Measurements from ENCODE around the gene RANBP1. TPM values are rescaled to one million over a fixed set of nuclear protein-coding genes. Genes with fewer than 3 reads are reported as not detected.

RANBP1 gene
- total and polyA plus RNA-seq, 2 of the 8 experiments (the other 6 are each of a cell fraction or from before 2014, with no cell fraction given), result 343 to 484 TPM

DNA sequence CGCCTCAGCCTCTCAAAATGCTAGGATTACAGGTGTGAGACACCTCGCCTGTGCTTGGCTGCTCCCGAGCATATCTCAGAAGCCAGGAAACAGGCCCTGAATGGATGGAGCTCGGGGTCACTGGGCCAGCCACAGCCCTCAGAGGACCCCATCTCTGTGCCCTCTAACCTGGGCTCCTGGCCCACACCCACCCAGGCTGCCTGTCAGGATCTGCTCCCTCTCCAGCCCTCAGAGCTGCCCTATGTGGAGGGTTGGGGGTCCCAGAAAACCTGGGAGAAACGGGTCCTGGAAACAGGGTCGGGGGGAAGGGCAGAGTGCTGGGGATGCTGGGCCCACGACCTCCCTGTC lies 40.1 kb downstream of the RANBP1 start:
- Histone ChIP-seq H2AK5ac (ENCODE audit: low read depth, low read length) (no peak overlapping the region), H3K4me3 (ENCODE audit: extremely low read depth in 1 of 4, insufficient read depth in 2 of 4, low read depth in 3 of 4, low read length in 4 of 4) (no peak overlapping the region), H3K56ac (replicated peaks; ENCODE audit: insufficient read length, low read depth, low read length) (no peak overlapping the region), H4K91ac (replicated peaks; ENCODE audit: insufficient read length, low read length) (peak overlapping the region; percentile 40), H4K8ac (ENCODE audit: extremely low read depth, insufficient read depth, low read length) (no peak overlapping the region), H3K27me3 (replicated peaks in 1 of 4; ENCODE audit: control insufficient read depth in 3 of 4, extremely low read depth in 1 of 4, insufficient read depth in 3 of 4, low read length in 3 of 4) (no peaks in the 10 kb centered on the region), H4K20me1 (replicated peaks in 1 of 2; ENCODE audit: control insufficient read depth in 1 of 2, insufficient read depth in 2 of 2, low read length in 2 of 2) (no peaks in the 10 kb centered on the region), H3K14ac (ENCODE audit: insufficient read length) (no peak overlapping the region), H3K23me2 (ENCODE audit: low read depth, low read length) (no peaks in the 10 kb centered on the region), H2AFZ (ENCODE audit: low read length) (no peak overlapping the region), H2BK120ac (replicated peaks; ENCODE audit: low read depth, low read length) (no peak overlapping the region), H3K9me3 (ENCODE audit: insufficient read depth in 2 of 2, low read depth in 1 of 2, low read length in 1 of 2) (no peaks in the 10 kb centered on the region), H4K5ac (ENCODE audit: insufficient read length, low read depth, low read length) (no peak overlapping the region), H3K4me2 (ENCODE audit: insufficient read depth in 1 of 2, low read depth in 2 of 2, low read length in 2 of 2) (no peak overlapping the region), H3K4me1 (replicated peaks in 1 of 4; ENCODE audit: control insufficient read depth in 3 of 4, insufficient read depth in 4 of 4, low read length in 3 of 4) (peaks cover 0 to 7% (median 4%) of the 10 kb centered on the region in 4 experiments; a peak in 4 of 7 replicates), H2BK12ac (ENCODE audit: low read depth, low read length) (no peak overlapping the region), H3K36me3 (ENCODE audit: control insufficient read depth in 2 of 4, insufficient read depth in 4 of 4, low read length in 3 of 4) (no peaks in the 10 kb centered on the region), H3K9ac (replicated peaks in 1 of 4; ENCODE audit: extremely low read depth in 1 of 4, low read depth in 3 of 4, low read length in 3 of 4) (no peak overlapping the region), H3K18ac (ENCODE audit: extremely low read depth, low read length) (no peak overlapping the region), H2BK15ac (ENCODE audit: low read length) (no peak overlapping the region), H2BK5ac (ENCODE audit: low read depth, low read length) (no peak overlapping the region), H3K23ac (ENCODE audit: insufficient read length) (no peak overlapping the region), H3K79me1 (ENCODE audit: low read depth, low read length) (no peaks in the 10 kb centered on the region), H3K4ac (replicated peaks; ENCODE audit: insufficient read length, low read depth, low read length) (no peak overlapping the region), H3K27ac (ENCODE audit: low read depth, low read length) (no peak overlapping the region), H3K79me2 (ENCODE audit: control insufficient read depth in 1 of 2, insufficient read depth in 2 of 2, low read length in 2 of 2) (no peaks in the 10 kb centered on the region), H2BK20ac (ENCODE audit: low read length) (no peak overlapping the region)
- WGBS, 2 experiments (ENCODE audit: extremely low coverage in 1 of 2, insufficient coverage in 1 of 2, insufficient read length in 1 of 2, insufficient replicate concordance in 2 of 2, low coverage in 1 of 2, low lambda C conversion rate in 2 of 2, missing lambda C conversion rate in 1 of 2), result 79% methylated on average over 7 of the region's 7 CpGs; no CpG with 5 or more reads in 1 of the 2 experiments
- FAIRE-seq, result no peak
- ChIA-PET POLR2A (ENCODE audit: partially characterized antibody) (no interaction called here), CTCF (ENCODE audit: partially characterized antibody) (interaction anchor here (1.0 to 7.7 kb wide), 9 partner anchors 12 to 132 kb away, joined by 3 to 98 read pairs (median 11); no protein-coding TSS in a partner anchor)
- DNase-seq (ENCODE audit: low read depth in 1 of 2, low spot score in 2 of 2), result no peak
- no peak for TF ChIP-seq POLR2A (IDR thresholded peaks at IDR 0.05; ENCODE audit: control extremely low read depth in 1 of 2, low read depth in 2 of 2, low read length in 2 of 2)
- no peak for TF ChIP-seq KDM5A (IDR thresholded peaks at IDR 0.05; ENCODE audit: low read length)
- no peak for TF ChIP-seq CREB1 (IDR thresholded peaks at IDR 0.05)
- TF ChIP-seq MAFK (IDR thresholded peaks at IDR 0.05; ENCODE audit: low read depth, low read length), result no peak
- no peak for TF ChIP-seq JUND (IDR thresholded peaks at IDR 0.05; ENCODE audit: low read length)
- no peak for TF ChIP-seq FOSL1 (IDR thresholded peaks at IDR 0.05; ENCODE audit: insufficient read depth, low read depth, low read length)
- TF ChIP-seq, protein P1, sequence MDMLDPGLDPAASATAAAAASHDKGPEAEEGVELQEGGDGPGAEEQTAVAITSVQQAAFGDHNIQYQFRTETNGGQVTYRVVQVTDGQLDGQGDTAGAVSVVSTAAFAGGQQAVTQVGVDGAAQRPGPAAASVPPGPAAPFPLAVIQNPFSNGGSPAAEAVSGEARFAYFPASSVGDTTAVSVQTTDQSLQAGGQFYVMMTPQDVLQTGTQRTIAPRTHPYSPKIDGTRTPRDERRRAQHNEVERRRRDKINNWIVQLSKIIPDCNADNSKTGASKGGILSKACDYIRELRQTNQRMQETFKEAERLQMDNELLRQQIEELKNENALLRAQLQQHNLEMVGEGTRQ (IDR thresholded peaks at IDR 0.05; ENCODE audit: low read length), result no peak
- no peak for TF ChIP-seq NRF1 (IDR thresholded peaks at IDR 0.05; ENCODE audit: low read depth, low read length)
- no peak for TF ChIP-seq EGR1 (IDR thresholded peaks at IDR 0.05; ENCODE audit: borderline replicate concordance, low read depth, low read length)
- no peak for TF ChIP-seq BCL11A (IDR thresholded peaks at IDR 0.05; ENCODE audit: low read depth in 2 of 2, low read length in 2 of 2)
- no peak for TF ChIP-seq RNF2 (IDR thresholded peaks at IDR 0.05; ENCODE audit: borderline replicate concordance, low read depth, low read length, missing control alignments, poor library complexity, severe bottlenecking)
- TF ChIP-seq SAP30 (IDR thresholded peaks at IDR 0.05; ENCODE audit: insufficient read depth, insufficient replicate concordance, low read length), result no peak
- TF ChIP-seq RXRA (IDR thresholded peaks at IDR 0.05; ENCODE audit: insufficient read depth, low read depth, low read length), result no peak
- TF ChIP-seq CHD2 (IDR thresholded peaks at IDR 0.05; ENCODE audit: low read length), result no peak
- TF ChIP-seq SP2 (IDR thresholded peaks at IDR 0.05; ENCODE audit: low read length), result no peak

All from H1 (cell line).